HEK293T (cell line): ENCODE measurements around the gene EDN2.

Experiments used
- CTCF ChIA-PET: fragments of 350-600 bp; formaldehyde crosslinking; extraction: SDS; loops from one replicate; lab custom pipeline; 2021; ENCODE audit warnings: antibody characterized with exemption, inconsistent platforms; lab: Yijun Ruan, JAX
- POLR2A ChIA-PET: fragments of 350-600 bp; formaldehyde crosslinking; extraction: SDS; loops from one replicate; lab custom pipeline; 2020; ENCODE audit warnings: antibody characterized with exemption, inconsistent platforms; lab: Yijun Ruan, JAX
- DNase-seq: peaks from one replicate; pipeline ENCODE4 v3.0.0; 2012; ENCODE audit warnings: mixed read lengths; ENCODE audit errors: extremely low spot score
- ARNT ChIP-seq: fragments of 450-650 bp; IDR thresholded peaks from 2 replicates; pipeline ENCODE4 v1.6.1; 2017; ENCODE audit warnings: mild to moderate bottlenecking
- BHLHE40 ChIP-seq: fragments of 450-650 bp; IDR thresholded peaks from 2 replicates; pipeline ENCODE4 v1.6.1; 2016; ENCODE audit warnings: mild to moderate bottlenecking, moderate library complexity, borderline replicate concordance
- CTBP1 ChIP-seq: fragments of 450-650 bp; IDR thresholded peaks from 2 replicates; pipeline ENCODE4 v1.6.1; 2016; ENCODE audit warnings: borderline replicate concordance
- ELF4 ChIP-seq: fragments of 450-650 bp; IDR thresholded peaks from 2 replicates; pipeline ENCODE4 v1.6.1; 2017; ENCODE audit warnings: antibody characterized with exemption
- FOXA1 ChIP-seq: fragments of 450-650 bp; IDR thresholded peaks from 2 replicates; pipeline ENCODE4 v1.6.1; 2016; ENCODE audit warnings: mild to moderate bottlenecking
- FOXK2 ChIP-seq: fragments of 450-650 bp; IDR thresholded peaks from 2 replicates; pipeline ENCODE4 v1.6.1; 2016; ENCODE audit warnings: mild to moderate bottlenecking
- FOXM1 ChIP-seq: fragments of 450-650 bp; IDR thresholded peaks from 2 replicates; pipeline ENCODE4 v1.6.1; 2017; ENCODE audit warnings: mild to moderate bottlenecking, borderline replicate concordance
- HDGF ChIP-seq: fragments of 450-650 bp; IDR thresholded peaks from 2 replicates; pipeline ENCODE4 v1.6.1; 2017; ENCODE audit warnings: antibody characterized with exemption, borderline replicate concordance
- L3MBTL2 ChIP-seq: fragments of 450-650 bp; conservative IDR thresholded peaks from 2 replicates; pipeline ENCODE4 v1.6.1; 2016; ENCODE audit warnings: mild to moderate bottlenecking
- LEF1 ChIP-seq: fragments of 450-650 bp; IDR thresholded peaks from 2 replicates; pipeline ENCODE4 v1.6.1; 2017; ENCODE audit warnings: mild to moderate bottlenecking, borderline replicate concordance
- NFRKB ChIP-seq: fragments of 450-650 bp; IDR thresholded peaks from 2 replicates; pipeline ENCODE4 v1.6.1; 2016; ENCODE audit warnings: mild to moderate bottlenecking, moderate library complexity
- PKNOX1 ChIP-seq: fragments of 450-650 bp; IDR thresholded peaks from 2 replicates; pipeline ENCODE4 v1.6.1; 2016
- SP1 ChIP-seq: fragments of 450-650 bp; IDR thresholded peaks from 2 replicates; pipeline ENCODE4 v1.6.1; 2017
- SUZ12 ChIP-seq: fragments of 450-650 bp; IDR thresholded peaks from 2 replicates; pipeline ENCODE4 v1.6.1; 2016; ENCODE audit warnings: mild to moderate bottlenecking
- TARDBP ChIP-seq: fragments of 450-650 bp; IDR thresholded peaks from 2 replicates; pipeline ENCODE4 v1.6.1; 2016
- ZNF384 ChIP-seq: fragments of 450-650 bp; IDR thresholded peaks from 2 replicates; pipeline ENCODE4 v1.6.1; 2016

The EDN2 gene

DNA sequence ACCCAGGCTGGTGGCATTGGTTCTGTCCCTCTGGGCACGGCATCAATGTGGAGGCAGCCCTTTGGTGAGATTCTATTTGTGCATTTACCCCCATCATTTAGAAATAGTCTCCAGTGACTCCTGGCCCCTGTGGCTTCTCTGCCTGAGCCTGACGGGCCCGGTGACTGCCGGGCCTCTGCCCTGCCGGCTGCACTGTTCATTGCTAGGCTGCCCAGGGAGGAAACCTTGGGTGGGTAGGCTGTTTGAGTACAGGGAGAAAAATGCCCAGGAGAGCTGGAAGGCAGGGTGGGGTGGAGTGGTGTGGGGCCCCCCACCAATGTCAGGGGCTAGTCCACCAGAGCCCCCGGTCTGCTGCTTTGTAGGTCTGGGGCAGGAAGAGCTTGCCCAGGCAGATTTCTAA lies 23.4 kb upstream of the EDN2 start:
- no peak for DNase-seq
- CTCF ChIA-PET: interaction anchor here (1.1 kb wide), 1 partner anchor 19 kb away, joined by 3 read pairs; no protein-coding TSS in a partner anchor
- TF ChIP-seq FOXK2: no peak
- no peak for TF ChIP-seq BHLHE40
- no peak for TF ChIP-seq LEF1
- no peak for TF ChIP-seq TARDBP
- TF ChIP-seq ARNT: no peak
- no peak for TF ChIP-seq HDGF
- TF ChIP-seq ZNF384: no peak
- POLR2A ChIA-PET: no interaction called here

GRCh38 chr1:41507110-41507720 lies 22.7 kb upstream of the EDN2 start:
- DNase-seq: no peak
- ChIA-PET POLR2A (interaction anchor here (1.0 kb wide), 1 partner anchor 70 kb away, joined by 3 read pairs; no protein-coding TSS in a partner anchor), CTCF (interaction anchor here (1.1 kb wide), 1 partner anchor 18 kb away, joined by 3 read pairs; no protein-coding TSS in a partner anchor)
- TF ChIP-seq NFRKB (no peak), ELF4 (no peak), HDGF (no peak), BHLHE40 (no peak), FOXM1 (no peak), TARDBP (no peak), L3MBTL2 (no peak), FOXA1 (no peak), CTBP1 (no peak), LEF1 (no peak), SP1 (no peak), ARNT (no peak), SUZ12 (no peak), FOXK2 (no peak), PKNOX1 (no peak), ZNF384 (no peak)

GRCh38 chr1:41504114-41505035 lies 19.9 kb upstream of the EDN2 start:
- TF ChIP-seq ELF4 (no peak), TARDBP (no peak)
- CTCF ChIA-PET: interaction anchor here (1.0 kb wide), 1 partner anchor 9 kb away, joined by 3 read pairs; no protein-coding TSS in a partner anchor
- POLR2A ChIA-PET: no interaction called here
- DNase-seq: no peak

DNA sequence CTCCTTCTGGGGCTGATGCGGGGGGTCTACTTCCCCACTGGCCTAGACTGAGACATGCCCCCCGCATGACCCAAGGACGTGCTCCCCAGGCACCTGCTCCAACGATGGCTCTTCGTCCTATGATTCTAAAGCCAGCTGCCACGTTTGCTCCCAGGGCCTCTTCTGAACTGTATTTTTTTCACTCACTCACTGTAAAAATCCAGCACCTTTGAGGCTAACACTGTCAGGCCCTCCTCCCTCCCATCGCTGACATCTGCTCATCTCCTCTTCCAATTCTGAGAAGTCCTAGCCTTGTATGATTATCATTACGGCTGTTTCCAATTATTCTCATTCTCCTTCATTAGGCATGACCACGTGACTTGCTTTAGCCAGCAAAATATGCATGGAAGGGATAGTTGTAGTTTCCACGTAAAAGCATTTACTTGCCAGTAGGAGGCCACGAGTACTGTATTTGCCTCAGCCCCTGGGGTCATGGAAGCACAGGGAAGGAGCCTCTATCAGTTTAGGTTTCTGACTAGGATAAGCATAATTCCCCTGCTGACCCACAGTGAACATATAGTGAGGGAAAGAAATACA lies 19.1 kb upstream of the EDN2 start:
- no peak for TF ChIP-seq FOXM1
- peak; percentile 38 for TF ChIP-seq L3MBTL2
- ChIA-PET POLR2A (no interaction called here), CTCF (no interaction called here)
- peak; percentile 37 for DNase-seq

DNA sequence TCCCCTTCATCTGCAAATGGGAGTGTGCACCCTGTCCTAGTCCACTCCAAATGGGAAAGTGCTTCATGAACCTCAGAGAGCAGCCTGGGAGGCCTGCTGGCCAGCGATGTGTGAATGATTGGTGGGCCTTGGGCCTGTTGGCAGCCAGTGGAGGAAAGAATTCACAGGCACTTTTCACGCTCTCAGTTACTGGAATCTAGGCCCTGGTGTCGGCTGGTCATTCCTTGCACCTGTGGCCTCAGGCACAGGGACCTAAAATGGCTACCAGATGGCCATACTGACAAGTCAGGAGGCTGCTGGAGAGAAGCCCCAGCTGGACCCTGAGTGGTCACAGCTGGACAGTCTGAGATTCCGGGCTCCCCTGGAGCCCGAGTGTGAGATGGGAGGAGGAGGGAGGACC lies 18.4 kb upstream of the EDN2 start:
- no peak for DNase-seq
- TF ChIP-seq SUZ12 (no peak), NFRKB (no peak), BHLHE40 (no peak), CTBP1 (no peak), PKNOX1 (no peak), L3MBTL2 (no peak), ZNF384 (no peak), SP1 (no peak), FOXA1 (no peak), FOXM1 (no peak), ELF4 (no peak), LEF1 (no peak), ARNT (no peak), FOXK2 (no peak), HDGF (no peak), TARDBP (no peak)
- ChIA-PET CTCF (no interaction called here), POLR2A (no interaction called here)

DNA sequence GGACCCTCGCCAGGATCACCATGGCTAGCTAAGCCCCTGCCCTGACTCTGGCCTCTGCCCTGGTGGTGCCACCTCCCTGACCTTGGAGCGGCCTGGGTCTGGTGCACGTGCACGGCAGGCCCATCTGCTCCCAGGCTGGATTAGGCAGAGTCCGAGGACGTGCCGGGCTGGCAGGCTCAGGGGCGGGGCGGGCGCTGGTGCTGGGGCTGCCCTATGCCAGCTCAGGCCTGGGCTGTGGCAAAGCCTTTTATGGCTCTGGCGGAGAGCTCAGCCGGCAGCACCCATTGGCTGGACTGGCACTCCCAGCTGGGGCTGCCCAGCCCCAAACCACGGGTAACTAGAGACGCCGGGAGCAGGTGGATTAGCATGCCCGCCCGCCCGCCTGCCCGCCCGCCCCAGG lies 17.1 kb upstream of the EDN2 start:
- ChIA-PET POLR2A (no interaction called here), CTCF (interaction anchor here (0.8 kb wide), 1 partner anchor 11 kb away, joined by 3 read pairs; no protein-coding TSS in a partner anchor)
- DNase-seq: no peak

More for the DNA sequence above, 17.1 kb upstream of the EDN2 start:
- TF ChIP-seq TARDBP (no peak), ELF4 (no peak), FOXK2 (no peak), L3MBTL2 (no peak), FOXM1 (no peak), HDGF (no peak), SUZ12 (no peak), FOXA1 (no peak), ZNF384 (no peak)
